Fibroblast of pulmonary artery (primary cell): ENCODE data around the gene APOA4.

Source experiments
- DNase-seq: peaks from one replicate; pipeline ENCODE4 v3.0.0-alpha.2; 2010; ENCODE audit warnings: low read depth
- H3K4me3 ChIP-seq: replicated peaks from 2 replicates; pipeline ENCODE4 v1.5.1; 2011; ENCODE audit warnings: low read depth, mild to moderate bottlenecking, control low read depth, low read length, moderate library complexity
- CTCF ChIP-seq: IDR thresholded peaks from 2 replicates; pipeline ENCODE4 v1.5.1; 2011; ENCODE audit warnings: mild to moderate bottlenecking, control low read depth, low read length, inconsistent platforms; ENCODE audit errors: missing control alignments

APOA4 gene

DNA sequence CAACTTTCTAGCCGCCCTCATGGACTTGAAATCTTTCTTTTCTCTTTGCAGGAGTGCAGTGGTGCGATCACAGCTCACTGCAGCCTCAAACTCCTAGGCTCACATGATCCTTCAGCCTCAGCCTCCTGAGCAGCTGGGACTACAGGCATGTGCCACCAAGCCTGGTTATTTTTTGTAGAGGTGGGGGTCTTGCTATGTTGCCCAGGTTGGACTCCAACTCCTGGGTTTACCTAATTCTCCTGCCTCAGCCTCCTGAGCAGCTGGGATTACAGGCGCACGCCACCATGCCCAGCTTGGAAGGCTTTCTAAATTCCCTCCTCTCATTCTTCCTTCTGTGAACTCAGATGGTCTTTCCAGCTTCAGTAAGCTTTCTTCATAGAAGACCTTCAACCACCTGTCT, 19.0 kb upstream of the APOA4 start:
- DNase-seq = no peak
- no peak overlapping the region for H3K4me3 ChIP-seq
- TF ChIP-seq CTCF = no peak

DNA sequence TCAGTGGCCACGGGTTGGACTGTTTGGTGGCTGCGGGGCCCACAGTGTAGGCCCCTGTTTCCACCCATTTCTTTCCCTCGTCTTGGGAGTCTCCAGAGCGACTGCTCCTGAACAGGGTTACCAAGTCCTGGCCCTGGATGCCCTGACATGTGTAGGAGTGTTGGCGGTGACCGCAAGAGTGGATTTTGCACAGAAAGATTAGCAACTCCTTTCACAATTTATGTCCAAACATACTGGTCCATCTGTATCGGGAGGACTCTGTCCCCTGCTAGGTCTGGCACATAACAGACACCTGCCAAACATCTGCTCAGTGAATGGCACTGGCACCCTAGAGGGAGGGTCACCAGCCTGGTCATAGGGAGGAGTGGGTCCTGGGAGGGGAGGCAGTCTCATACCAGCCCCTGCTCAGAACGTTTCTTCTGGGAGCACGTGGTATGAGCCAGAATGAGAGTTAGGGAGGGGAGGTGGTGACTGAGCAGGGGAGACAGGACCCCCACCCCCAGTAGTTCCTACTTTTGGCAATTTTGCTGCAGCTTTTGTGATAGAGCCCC, 17.7 kb upstream of the APOA4 start:
- H3K4me3 ChIP-seq = no peak overlapping the region
- no peak for TF ChIP-seq CTCF
- no peak for DNase-seq

GRCh38 chr11:116840224-116840745, 17.2 kb upstream of the APOA4 start:
- H3K4me3 ChIP-seq = no peak overlapping the region
- peak; percentile 45 for TF ChIP-seq CTCF
- DNase-seq = peak; percentile 44

DNA sequence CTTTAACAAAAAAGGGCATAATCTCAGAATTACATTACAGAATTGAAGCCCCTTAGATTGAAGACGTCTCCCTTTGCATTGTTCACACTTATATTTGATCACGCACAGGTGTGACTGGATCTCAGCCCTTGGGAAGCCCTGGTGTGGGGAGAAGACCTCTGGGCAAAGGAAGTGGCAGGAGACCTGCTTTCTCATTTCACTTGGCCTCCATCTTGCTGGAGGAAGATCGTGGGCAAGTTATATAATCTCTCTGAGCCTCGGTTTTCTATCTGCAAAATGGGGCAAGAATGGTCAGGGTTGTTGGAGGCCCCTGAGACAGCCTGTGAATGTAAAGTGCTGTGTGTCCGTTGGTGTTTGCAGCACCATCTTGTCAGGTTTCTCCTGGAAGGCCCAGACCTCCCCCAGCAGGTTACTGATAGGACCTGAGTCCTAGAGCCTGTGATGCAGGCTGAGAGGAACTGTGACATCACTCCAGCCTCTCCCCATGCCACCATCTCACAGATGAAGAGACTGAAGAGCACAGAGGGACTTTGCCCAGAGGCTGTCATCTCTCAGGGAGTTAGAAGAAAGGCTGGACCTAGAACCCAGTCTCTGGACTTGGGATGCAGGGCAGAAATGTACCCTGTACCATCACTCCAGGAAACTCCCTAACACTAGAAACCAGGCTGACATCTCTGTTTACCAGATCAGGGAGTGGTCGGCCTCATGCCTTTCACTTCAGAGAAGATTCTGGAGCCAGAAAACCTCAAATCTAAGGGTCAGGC, 15.4 kb upstream of the APOA4 start:
- no peak overlapping the region for H3K4me3 ChIP-seq
- DNase-seq = no peak
- TF ChIP-seq CTCF = no peak

- peak; percentile 57 for DNase-seq
- no peak within 1 kb of the TSS for H3K4me3 ChIP-seq
- TF ChIP-seq CTCF = no peak
Measured at GRCh38 chr11:116837231-116838091, 14.4 kb upstream of the APOA4 start, which contains the start of gene APOA1. Gene APOA1 (minus strand): TSS chr11:116837622. CDS start chr11:116837387, 235 bp downstream.

DNA sequence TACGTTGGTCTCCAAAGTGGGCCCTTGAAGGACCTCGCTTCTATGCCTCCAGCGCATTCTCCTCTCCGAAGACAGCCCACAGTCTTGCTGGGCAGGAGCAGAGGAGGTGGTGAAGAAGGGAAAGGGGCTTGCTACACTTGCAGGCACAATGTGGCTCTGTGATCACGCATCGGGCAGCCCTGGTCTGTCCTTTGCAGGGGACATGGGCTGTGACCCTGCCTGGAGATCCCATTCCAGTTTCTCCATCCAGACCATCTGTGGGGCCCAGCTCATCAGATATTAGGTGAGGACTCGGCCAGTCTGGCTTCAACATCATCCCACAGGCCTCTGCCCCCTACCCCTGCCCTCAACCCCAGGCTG, 13.5 kb upstream of the APOA4 start:
- TF ChIP-seq CTCF = no peak
- H3K4me3 ChIP-seq = no peak overlapping the region
- no peak for DNase-seq
